C4-2B (cell line): ENCODE measurements around the gene PCNT.
"Not testable (repeated sequence)": the region's sequence is repeated elsewhere in the genome, so short reads cannot be mapped to it uniquely, and the experiment has no call there.

Experiments
- H3K27ac ChIP-seq: fragments of 450-650 bp; 2 replicates; pipeline ENCODE4 v1.5.1; 2017
- CTCF ChIP-seq: fragments of 450-650 bp; conservative IDR thresholded peaks from 2 replicates; pipeline ENCODE4 v1.5.1; 2017; ENCODE audit warnings: mild to moderate bottlenecking
- ZFX ChIP-seq: fragments of 450-650 bp; IDR thresholded peaks from 2 replicates; pipeline ENCODE4 v1.6.1; 2017

Gene PCNT

DNA sequence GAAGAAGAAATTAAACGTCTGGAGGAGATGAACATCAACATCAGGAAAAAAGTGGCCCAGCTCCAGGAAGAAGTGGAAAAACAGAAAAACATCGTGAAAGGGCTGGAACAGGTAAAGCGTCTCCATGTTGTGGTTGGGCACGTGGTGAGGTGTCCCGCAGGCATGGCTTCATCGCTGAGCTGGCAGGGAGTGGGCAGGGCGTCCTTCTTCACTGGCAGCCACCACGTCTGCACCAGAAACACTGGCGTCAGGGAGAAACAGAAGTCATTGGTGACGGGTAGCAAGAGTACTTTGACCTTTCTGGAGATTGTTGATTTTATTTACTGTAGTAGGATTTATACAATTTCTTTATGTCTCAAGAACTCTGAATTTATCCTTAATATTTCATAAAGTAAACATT is 75.7 kb downstream of the PCNT start:
- H3K27ac ChIP-seq = no peak overlapping the region
- no peak for TF ChIP-seq ZFX
- TF ChIP-seq CTCF = no peak

GRCh38 chr21:46401186-46401910 is 77.4 kb downstream of the PCNT start:
- TF ChIP-seq ZFX (no peak), CTCF (no peak)
- no peak overlapping the region for H3K27ac ChIP-seq

- no peak for TF ChIP-seq ZFX
- no peak for TF ChIP-seq CTCF
- H3K27ac ChIP-seq = no peak overlapping the region
These were observed 78.5 kb downstream of the PCNT start for GRCh38 chr21:46402421-46402820.

GRCh38 chr21:46403234-46403811 is 79.4 kb downstream of the PCNT start:
- H3K27ac ChIP-seq = not testable (repeated sequence)

- no peak for TF ChIP-seq CTCF
- no peak for TF ChIP-seq ZFX
- H3K27ac ChIP-seq = no peak overlapping the region
These were observed 80.3 kb downstream of the PCNT start for GRCh38 chr21:46404306-46404705.

- TF ChIP-seq ZFX (no peak), CTCF (no peak)
- H3K27ac ChIP-seq = peak overlapping the region; percentile 37; the same call in 1 of the 2 replicates
These were observed 82.0 kb downstream of the PCNT start for GRCh38 chr21:46406001-46406400.

DNA sequence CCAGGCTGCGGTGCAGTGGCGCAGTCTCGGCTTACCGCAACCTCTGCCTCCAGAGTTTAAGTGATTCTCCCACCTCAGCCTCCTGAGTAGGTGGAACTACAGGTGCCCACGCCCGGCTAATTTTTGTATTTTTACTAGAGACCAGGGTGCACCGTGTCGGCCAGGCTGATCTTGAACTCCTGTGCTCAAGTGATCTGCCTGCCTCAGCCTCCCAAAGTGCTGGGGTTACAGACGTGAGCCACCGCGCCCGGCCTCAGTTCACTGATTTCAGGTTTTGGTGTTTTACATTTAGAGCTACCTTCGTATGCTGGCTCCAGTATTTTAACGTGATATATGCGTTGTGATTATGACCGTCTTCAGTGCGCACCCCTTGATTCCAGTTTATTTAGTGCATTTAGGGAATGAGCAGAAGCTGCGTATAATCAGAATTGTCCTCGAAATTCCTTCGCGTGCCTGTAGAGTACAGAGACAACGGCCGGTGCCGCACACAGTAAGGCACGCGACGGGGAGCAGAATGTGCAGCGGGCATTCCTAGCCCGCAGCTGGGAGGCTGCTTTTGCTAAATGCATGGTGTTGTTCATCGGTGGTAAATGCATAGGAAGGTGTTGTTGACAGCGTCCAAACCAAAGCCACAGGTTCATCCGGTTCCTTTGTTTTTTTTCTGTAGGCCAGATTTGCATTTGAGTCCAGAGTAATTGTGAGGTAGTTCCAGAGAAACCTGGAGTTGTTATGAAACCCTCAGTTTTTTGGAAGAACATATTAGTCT is 85.9 kb downstream of the PCNT start:
- H3K27ac ChIP-seq = no peak overlapping the region
- TF ChIP-seq CTCF (no peak), ZFX (no peak)
